ENCODE data around the gene DPCD. TPM values are rescaled to one million over a fixed set of nuclear protein-coding genes. Genes with fewer than 3 reads are reported as not detected.
A peak's percentile ranks its signal among the peaks of the same experiment; 100 is the strongest.
"Not testable (repeated sequence)": the region's sequence is repeated elsewhere in the genome, so short reads cannot be mapped to it uniquely, and the experiment has no call there.

DPCD gene
- total RNA-seq, 1 donor from 2014 or later = 7.2 TPM

GRCh38 chr10:101624526-101625102 lies 36.5 kb downstream of the DPCD start:
- Histone ChIP-seq H3K4me3 (no peak overlapping the region), H3K27ac (no peak overlapping the region), H3K27me3 (no peaks in the 10 kb centered on the region), H3K36me3 (peaks cover 51% of the 10 kb centered on the region), H3K9me3 (no peaks in the 10 kb centered on the region), H3K4me1 (no peaks in the 10 kb centered on the region)
- no peak for TF ChIP-seq CTCF (IDR thresholded peaks at IDR 0.05)
- DNase-seq = no peak
- no peak for ATAC-seq
- intact Hi-C loops (cut with DNase I) = no loop called here

GRCh38 chr10:101625821-101626412 lies 37.8 kb downstream of the DPCD start:
- intact Hi-C loops (cut with DNase I) = no loop called here
- H3K27ac ChIP-seq = no peak overlapping the region
- no peak for TF ChIP-seq CTCF (IDR thresholded peaks at IDR 0.05)
- H3K27me3 ChIP-seq = no peaks in the 10 kb centered on the region
- no peak for ATAC-seq
- H3K9me3 ChIP-seq = no peaks in the 10 kb centered on the region
- no peak overlapping the region for H3K4me3 ChIP-seq
- H3K4me1 ChIP-seq = no peaks in the 10 kb centered on the region
- peak; percentile 8 for DNase-seq
- peaks cover 49% of the 10 kb centered on the region for H3K36me3 ChIP-seq

- Histone ChIP-seq H3K36me3 (peaks cover 22% of the 10 kb centered on the region), H3K27ac (no peak overlapping the region), H3K4me3 (no peak overlapping the region), H3K27me3 (no peaks in the 10 kb centered on the region), H3K9me3 (no peaks in the 10 kb centered on the region), H3K4me1 (no peaks in the 10 kb centered on the region)
- DNase-seq (no peak), ATAC-seq (no peak)
- intact Hi-C loops (cut with DNase I) = no loop called here
- TF ChIP-seq CTCF (IDR thresholded peaks at IDR 0.05) = no peak
Observed at GRCh38 chr10:101629837-101630632, 41.9 kb downstream of the DPCD start.

GRCh38 chr10:101630633-101630920 lies 42.5 kb downstream of the DPCD start:
- H3K9me3 ChIP-seq = no peaks in the 10 kb centered on the region
- H3K4me3 ChIP-seq = no peak overlapping the region
- DNase-seq (no peak), ATAC-seq (no peak)
- TF ChIP-seq CTCF (IDR thresholded peaks at IDR 0.05) = no peak
- no peaks in the 10 kb centered on the region for H3K4me1 ChIP-seq
- H3K27me3 ChIP-seq = no peaks in the 10 kb centered on the region
- intact Hi-C loops (cut with DNase I) = no loop called here
- H3K27ac ChIP-seq = no peak overlapping the region
- H3K36me3 ChIP-seq = peaks cover 17% of the 10 kb centered on the region

GRCh38 chr10:101631821-101632475 lies 43.8 kb downstream of the DPCD start:
- H3K27me3 ChIP-seq = no peaks in the 10 kb centered on the region
- DNase-seq (no peak), ATAC-seq (peak; percentile 75)
- intact Hi-C loops (cut with DNase I) = no loop called here
- no peak for TF ChIP-seq CTCF (IDR thresholded peaks at IDR 0.05)
- no peak overlapping the region for H3K4me3 ChIP-seq
- H3K27ac ChIP-seq = no peak overlapping the region
- peaks cover 14% of the 10 kb centered on the region for H3K36me3 ChIP-seq
- no peaks in the 10 kb centered on the region for H3K4me1 ChIP-seq
- H3K9me3 ChIP-seq = no peaks in the 10 kb centered on the region

- H3K36me3 ChIP-seq; ATAC-seq; H3K4me1 ChIP-seq; H3K4me3 ChIP-seq; H3K9me3 ChIP-seq; DNase-seq; H3K27me3 ChIP-seq; intact Hi-C loops (cut with DNase I); H3K27ac ChIP-seq: not testable (repeated sequence)
Observed at GRCh38 chr10:101633510-101633909, 45.4 kb downstream of the DPCD start.
